Astrocyte (in vitro differentiated cells and primary cell): ENCODE results near the gene GBE1.

Experiments
- EZH2 ChIP-seq: IDR thresholded peaks from 2 replicates; pipeline ENCODE4 v1.6.1; 2012; ENCODE audit warnings: mild to moderate bottlenecking, low read length, inconsistent platforms; ENCODE audit not compliant: insufficient read depth
- TF ChIP-seq, protein P1 (sequence below): IDR thresholded peaks from 2 replicates; pipeline ENCODE4 v1.5.1; 2011; ENCODE audit warnings: low read depth, mild to moderate bottlenecking, inconsistent platforms, low read length, moderate library complexity; ENCODE audit not compliant: insufficient read depth

DNA sequence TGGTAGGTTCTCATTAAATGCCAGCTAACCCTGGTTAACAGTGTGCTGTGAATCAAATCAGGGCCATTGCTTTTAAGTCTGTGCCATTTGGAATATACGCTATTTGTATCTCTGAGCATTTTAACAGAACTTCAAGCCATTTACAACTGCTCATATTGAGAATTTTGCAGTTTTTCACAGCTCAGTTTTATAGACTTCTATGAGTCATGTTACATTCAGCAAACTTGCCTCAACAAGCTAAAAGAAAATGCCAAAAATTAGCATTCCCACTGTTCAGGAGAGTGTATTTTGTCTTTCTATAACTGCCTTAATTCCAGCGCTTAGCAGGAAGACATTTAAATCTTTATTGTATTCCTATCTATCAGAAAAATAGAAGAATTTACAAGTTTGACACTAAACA is 196.4 kb downstream of the GBE1 start:
- TF ChIP-seq, protein P1, sequence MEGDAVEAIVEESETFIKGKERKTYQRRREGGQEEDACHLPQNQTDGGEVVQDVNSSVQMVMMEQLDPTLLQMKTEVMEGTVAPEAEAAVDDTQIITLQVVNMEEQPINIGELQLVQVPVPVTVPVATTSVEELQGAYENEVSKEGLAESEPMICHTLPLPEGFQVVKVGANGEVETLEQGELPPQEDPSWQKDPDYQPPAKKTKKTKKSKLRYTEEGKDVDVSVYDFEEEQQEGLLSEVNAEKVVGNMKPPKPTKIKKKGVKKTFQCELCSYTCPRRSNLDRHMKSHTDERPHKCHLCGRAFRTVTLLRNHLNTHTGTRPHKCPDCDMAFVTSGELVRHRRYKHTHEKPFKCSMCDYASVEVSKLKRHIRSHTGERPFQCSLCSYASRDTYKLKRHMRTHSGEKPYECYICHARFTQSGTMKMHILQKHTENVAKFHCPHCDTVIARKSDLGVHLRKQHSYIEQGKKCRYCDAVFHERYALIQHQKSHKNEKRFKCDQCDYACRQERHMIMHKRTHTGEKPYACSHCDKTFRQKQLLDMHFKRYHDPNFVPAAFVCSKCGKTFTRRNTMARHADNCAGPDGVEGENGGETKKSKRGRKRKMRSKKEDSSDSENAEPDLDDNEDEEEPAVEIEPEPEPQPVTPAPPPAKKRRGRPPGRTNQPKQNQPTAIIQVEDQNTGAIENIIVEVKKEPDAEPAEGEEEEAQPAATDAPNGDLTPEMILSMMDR: no peak
- TF ChIP-seq EZH2: no peak
